Germinal center (tissue), 1 donor: ENCODE data around the gene TRPM3.

ENCODE experiments used
- DNase-seq: peaks from one replicate; pipeline ENCODE4 v3.0.0; 2012; ENCODE audit warnings: mixed read lengths, low spot score

TRPM3 gene

GRCh38 chr9:70947086-70947485, 174.3 kb downstream of the TRPM3 start:
- DNase-seq: no peak

- no peak for DNase-seq
Measured at GRCh38 chr9:70945301-70945700, 176.1 kb downstream of the TRPM3 start.

GRCh38 chr9:70941191-70941590, 180.2 kb downstream of the TRPM3 start:
- DNase-seq: no peak

- no peak for DNase-seq
Measured at GRCh38 chr9:70940605-70941004, 180.8 kb downstream of the TRPM3 start.

- DNase-seq: no peak
Measured at GRCh38 chr9:70936536-70936935, 184.9 kb downstream of the TRPM3 start.

- no peak for DNase-seq
Measured at GRCh38 chr9:70935856-70936255, 185.6 kb downstream of the TRPM3 start.

GRCh38 chr9:70934642-70935041, 186.8 kb downstream of the TRPM3 start:
- DNase-seq: no peak

GRCh38 chr9:70933321-70933720, 188.1 kb downstream of the TRPM3 start:
- DNase-seq: no peak

- no peak for DNase-seq
Measured at GRCh38 chr9:70932097-70932496, 189.3 kb downstream of the TRPM3 start.

- DNase-seq: no peak
Measured at GRCh38 chr9:70927530-70927929, 193.9 kb downstream of the TRPM3 start.

GRCh38 chr9:70924895-70925547, 196.4 kb downstream of the TRPM3 start:
- peak; percentile 6 for DNase-seq

- no peak for DNase-seq
Measured at GRCh38 chr9:70924380-70924779, 197.0 kb downstream of the TRPM3 start.

- no peak for DNase-seq
Measured at GRCh38 chr9:70923961-70924360, 197.5 kb downstream of the TRPM3 start.

GRCh38 chr9:70921136-70921535, 200.3 kb downstream of the TRPM3 start:
- DNase-seq: no peak

GRCh38 chr9:70917277-70917676, 204.1 kb downstream of the TRPM3 start:
- DNase-seq: no peak

GRCh38 chr9:70911791-70912190, 209.6 kb downstream of the TRPM3 start:
- DNase-seq: no peak

GRCh38 chr9:70910598-70910997, 210.8 kb downstream of the TRPM3 start:
- no peak for DNase-seq

- DNase-seq: no peak
Measured at GRCh38 chr9:70902692-70903131, 218.7 kb downstream of the TRPM3 start.

- no peak for DNase-seq
Measured at GRCh38 chr9:70902171-70902570, 219.2 kb downstream of the TRPM3 start.

- no peak for DNase-seq
Measured at GRCh38 chr9:70901746-70902145, 219.7 kb downstream of the TRPM3 start.

- DNase-seq: no peak
Measured at GRCh38 chr9:70901013-70901412, 220.4 kb downstream of the TRPM3 start.

GRCh38 chr9:70893580-70894122, 227.8 kb downstream of the TRPM3 start:
- no peak for DNase-seq

GRCh38 chr9:70888471-70888870, 232.9 kb downstream of the TRPM3 start:
- DNase-seq: no peak

- DNase-seq: no peak
Measured at GRCh38 chr9:70887826-70888225, 233.6 kb downstream of the TRPM3 start.
